ENCODE results near the gene MAML2. TPM values are rescaled to one million over a fixed set of nuclear protein-coding genes. Genes with fewer than 3 reads are reported as not detected.
A peak's percentile ranks its signal among the peaks of the same experiment; 100 is the strongest.

The MAML2 gene
- total and polyA plus RNA-seq, 9 of the 15 experiments (the other 6 are each of a cell fraction or from before 2014, with no cell fraction given), result 0.79 to 6.8 (median 4.8) TPM

DNA sequence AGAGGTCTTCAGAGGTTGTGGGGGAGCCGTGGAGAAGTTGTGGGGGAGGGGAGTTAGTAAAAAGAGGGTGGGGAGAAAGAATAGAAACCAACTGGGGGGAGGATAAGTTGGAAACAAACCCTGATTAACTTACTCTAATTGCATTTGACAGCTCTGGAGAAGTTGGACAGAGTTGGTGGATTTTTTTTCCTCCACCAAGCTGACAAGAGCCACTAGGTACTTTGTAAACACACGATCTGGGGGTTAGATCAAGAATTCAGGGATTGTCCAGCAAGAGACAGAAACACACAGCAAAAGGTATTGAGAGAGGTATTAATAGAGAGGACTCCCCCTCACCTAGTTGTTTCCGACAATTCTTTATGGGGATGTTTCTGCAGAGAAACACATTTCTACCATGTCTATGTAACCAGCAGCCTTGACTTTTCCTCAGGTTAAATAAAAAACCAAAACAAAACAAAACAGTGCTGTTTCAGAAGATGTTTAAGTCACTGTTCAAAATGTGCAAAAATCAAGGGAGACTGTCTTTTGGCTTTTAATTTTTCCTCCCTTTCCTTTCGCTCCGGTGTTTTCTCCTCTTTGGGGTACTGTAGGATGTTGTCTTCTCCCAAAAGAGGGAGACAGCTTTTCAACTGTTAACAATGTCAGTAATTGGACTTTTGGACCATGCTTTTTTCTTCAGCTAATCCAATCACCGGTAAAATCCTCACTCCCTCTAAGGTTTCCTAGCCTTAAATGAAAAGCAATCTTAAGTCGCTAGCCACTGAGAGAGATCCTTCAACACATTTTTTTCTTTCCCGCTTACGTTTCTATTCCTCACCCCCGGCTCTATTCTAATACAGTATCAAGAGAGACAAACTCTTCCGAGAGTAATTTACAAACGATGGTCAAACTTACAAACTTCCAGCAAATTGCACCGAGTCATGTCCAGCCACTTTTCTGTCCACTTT is 708 bp downstream of the MAML2 start (continued):
- TF ChIP-seq, protein P1, sequence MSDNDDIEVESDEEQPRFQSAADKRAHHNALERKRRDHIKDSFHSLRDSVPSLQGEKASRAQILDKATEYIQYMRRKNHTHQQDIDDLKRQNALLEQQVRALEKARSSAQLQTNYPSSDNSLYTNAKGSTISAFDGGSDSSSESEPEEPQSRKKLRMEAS (CRISPR knock-in tag; IDR thresholded peaks at IDR 0.05), result no peak
- no peak for TF ChIP-seq POU5F1 (IDR thresholded peaks at IDR 0.05; ENCODE audit: borderline replicate concordance, low read depth, low read length, partially characterized antibody)
- TF ChIP-seq, protein P2, sequence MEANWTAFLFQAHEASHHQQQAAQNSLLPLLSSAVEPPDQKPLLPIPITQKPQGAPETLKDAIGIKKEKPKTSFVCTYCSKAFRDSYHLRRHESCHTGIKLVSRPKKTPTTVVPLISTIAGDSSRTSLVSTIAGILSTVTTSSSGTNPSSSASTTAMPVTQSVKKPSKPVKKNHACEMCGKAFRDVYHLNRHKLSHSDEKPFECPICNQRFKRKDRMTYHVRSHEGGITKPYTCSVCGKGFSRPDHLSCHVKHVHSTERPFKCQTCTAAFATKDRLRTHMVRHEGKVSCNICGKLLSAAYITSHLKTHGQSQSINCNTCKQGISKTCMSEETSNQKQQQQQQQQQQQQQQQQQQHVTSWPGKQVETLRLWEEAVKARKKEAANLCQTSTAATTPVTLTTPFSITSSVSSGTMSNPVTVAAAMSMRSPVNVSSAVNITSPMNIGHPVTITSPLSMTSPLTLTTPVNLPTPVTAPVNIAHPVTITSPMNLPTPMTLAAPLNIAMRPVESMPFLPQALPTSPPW (CRISPR knock-in tag; IDR thresholded peaks at IDR 0.05), result peak; percentile 54
- TF ChIP-seq, protein P3, sequence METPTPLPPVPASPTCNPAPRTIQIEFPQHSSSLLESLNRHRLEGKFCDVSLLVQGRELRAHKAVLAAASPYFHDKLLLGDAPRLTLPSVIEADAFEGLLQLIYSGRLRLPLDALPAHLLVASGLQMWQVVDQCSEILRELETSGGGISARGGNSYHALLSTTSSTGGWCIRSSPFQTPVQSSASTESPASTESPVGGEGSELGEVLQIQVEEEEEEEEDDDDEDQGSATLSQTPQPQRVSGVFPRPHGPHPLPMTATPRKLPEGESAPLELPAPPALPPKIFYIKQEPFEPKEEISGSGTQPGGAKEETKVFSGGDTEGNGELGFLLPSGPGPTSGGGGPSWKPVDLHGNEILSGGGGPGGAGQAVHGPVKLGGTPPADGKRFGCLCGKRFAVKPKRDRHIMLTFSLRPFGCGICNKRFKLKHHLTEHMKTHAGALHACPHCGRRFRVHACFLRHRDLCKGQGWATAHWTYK (CRISPR knock-in tag; IDR thresholded peaks at IDR 0.05), result no peak
- no peak for TF ChIP-seq TRIM24 (IDR thresholded peaks at IDR 0.05)
- TF ChIP-seq CHD1 (IDR thresholded peaks at IDR 0.05; ENCODE audit: low read length), result peak; percentile 5
- no peak for TF ChIP-seq MCM3 (IDR thresholded peaks at IDR 0.05)
- TF ChIP-seq, protein P4, sequence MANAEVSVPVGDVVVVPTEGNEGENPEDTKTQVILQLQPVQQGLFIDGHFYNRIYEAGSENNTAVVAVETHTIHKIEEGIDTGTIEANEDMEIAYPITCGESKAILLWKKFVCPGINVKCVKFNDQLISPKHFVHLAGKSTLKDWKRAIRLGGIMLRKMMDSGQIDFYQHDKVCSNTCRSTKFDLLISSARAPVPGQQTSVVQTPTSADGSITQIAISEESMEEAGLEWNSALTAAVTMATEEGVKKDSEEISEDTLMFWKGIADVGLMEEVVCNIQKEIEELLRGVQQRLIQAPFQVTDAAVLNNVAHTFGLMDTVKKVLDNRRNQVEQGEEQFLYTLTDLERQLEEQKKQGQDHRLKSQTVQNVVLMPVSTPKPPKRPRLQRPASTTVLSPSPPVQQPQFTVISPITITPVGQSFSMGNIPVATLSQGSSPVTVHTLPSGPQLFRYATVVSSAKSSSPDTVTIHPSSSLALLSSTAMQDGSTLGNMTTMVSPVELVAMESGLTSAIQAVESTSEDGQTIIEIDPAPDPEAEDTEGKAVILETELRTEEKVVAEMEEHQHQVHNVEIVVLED (CRISPR knock-in tag; IDR thresholded peaks at IDR 0.05), result no peak
- TF ChIP-seq ARID2 (IDR thresholded peaks at IDR 0.05), result no peak
- TF ChIP-seq, protein P5, sequence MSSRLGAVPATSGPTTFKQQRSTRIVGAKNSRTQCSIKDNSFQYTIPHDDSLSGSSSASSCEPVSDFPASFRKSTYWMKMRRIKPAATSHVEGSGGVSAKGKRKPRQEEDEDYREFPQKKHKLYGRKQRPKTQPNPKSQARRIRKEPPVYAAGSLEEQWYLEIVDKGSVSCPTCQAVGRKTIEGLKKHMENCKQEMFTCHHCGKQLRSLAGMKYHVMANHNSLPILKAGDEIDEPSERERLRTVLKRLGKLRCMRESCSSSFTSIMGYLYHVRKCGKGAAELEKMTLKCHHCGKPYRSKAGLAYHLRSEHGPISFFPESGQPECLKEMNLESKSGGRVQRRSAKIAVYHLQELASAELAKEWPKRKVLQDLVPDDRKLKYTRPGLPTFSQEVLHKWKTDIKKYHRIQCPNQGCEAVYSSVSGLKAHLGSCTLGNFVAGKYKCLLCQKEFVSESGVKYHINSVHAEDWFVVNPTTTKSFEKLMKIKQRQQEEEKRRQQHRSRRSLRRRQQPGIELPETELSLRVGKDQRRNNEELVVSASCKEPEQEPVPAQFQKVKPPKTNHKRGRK (tag; IDR thresholded peaks at IDR 0.05), result peak; percentile 31; the same call in 1 of the 2 replicates
- no peak for TF ChIP-seq ZNF354B (CRISPR knock-in tag; IDR thresholded peaks at IDR 0.05)
- TF ChIP-seq MBD2 (IDR thresholded peaks at IDR 0.05; ENCODE audit: borderline replicate concordance, low read depth), result no peak
- TF ChIP-seq ZKSCAN8 (CRISPR knock-in tag; IDR thresholded peaks at IDR 0.05), result no peak
- no peak for TF ChIP-seq SRF (CRISPR knock-in tag; IDR thresholded peaks at IDR 0.05)
- TF ChIP-seq, protein P6, sequence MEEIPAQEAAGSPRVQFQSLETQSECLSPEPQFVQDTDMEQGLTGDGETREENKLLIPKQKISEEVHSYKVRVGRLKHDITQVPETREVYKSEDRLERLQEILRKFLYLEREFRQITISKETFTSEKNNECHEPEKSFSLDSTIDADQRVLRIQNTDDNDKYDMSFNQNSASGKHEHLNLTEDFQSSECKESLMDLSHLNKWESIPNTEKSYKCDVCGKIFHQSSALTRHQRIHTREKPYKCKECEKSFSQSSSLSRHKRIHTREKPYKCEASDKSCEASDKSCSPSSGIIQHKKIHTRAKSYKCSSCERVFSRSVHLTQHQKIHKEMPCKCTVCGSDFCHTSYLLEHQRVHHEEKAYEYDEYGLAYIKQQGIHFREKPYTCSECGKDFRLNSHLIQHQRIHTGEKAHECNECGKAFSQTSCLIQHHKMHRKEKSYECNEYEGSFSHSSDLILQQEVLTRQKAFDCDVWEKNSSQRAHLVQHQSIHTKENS (CRISPR knock-in tag; IDR thresholded peaks at IDR 0.05), result no peak
- no peak for TF ChIP-seq ZC3H8 (IDR thresholded peaks at IDR 0.05)

Data from K562 (cell line).